SHP77 treated with DMSO at 0.1 percent for 48 hours (cell line): ENCODE results near the gene ARHGEF28.

Experiments
- DNase-seq: peaks from one replicate; lab custom pipeline; 2025; lab: John Stamatoyannopoulos, UW

ARHGEF28 gene

DNA sequence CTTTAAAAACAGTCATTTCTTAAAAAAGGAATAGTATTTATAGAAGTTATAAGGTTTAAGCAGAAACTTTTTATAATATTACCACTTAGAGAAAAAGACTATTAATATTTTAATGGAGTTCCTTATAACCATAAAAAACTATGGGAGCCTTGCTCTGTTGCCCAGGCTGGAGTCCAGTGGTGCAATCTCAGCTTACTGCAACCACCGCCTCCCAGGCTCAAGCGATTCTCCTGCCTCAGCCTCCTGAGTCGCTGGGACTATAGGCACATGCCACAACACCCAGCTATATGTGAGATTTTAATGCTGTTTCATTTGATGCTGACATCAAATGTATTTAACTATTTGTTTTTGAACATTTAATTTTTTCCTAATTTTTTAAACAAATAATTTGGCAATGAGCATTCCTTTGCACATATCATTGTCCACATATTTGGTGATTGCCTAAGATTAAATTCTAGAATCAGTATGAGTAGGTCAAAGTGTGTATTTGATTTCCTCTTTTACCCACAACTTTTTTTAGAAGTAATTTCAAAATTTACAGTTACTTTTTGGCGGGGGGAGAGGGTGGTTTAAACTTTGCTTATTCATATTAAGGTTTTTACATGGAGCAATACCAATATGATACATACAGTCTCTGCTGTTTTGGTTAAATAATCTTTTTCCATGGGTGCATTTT lies 235.5 kb downstream of the ARHGEF28 start:
- no peak for DNase-seq

DNA sequence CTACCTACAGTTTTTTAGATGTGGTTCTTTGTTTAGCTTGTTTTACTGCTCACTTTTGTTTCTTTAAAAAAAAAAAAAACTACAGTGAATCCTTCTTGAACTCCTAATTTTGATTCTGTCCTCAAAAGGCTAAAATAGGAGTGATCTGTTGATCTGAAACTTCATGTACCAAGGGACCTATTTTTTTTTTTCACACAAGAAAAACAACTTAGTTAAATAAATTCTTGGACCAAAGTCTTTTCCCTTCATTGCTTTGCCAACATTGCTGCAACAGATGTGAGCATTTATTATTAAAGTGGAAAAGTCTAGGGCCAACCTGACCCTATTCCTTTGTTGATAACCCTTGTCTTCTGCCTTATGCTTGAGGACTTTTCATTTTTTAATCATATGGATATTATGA lies 236.8 kb downstream of the ARHGEF28 start:
- no peak for DNase-seq

DNA sequence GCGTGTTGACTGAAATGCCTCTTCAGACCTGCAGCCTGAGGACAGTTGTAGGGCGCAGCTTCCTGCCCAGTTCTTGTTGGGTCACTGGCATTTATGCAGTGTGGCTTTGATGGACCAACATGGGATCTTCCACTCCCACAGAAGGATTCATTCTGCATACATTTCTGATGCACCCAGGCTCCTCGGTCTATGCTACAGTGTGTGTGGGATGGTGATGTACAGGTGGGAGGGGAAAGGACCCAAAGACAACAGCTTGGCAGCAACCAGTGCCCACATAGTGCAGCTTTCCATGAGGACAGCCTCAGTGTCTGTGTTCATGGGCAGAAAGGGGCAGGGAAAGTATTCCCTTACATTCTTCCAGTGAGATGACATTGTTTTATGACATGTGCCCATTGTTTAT lies 237.9 kb downstream of the ARHGEF28 start:
- no peak for DNase-seq

DNA sequence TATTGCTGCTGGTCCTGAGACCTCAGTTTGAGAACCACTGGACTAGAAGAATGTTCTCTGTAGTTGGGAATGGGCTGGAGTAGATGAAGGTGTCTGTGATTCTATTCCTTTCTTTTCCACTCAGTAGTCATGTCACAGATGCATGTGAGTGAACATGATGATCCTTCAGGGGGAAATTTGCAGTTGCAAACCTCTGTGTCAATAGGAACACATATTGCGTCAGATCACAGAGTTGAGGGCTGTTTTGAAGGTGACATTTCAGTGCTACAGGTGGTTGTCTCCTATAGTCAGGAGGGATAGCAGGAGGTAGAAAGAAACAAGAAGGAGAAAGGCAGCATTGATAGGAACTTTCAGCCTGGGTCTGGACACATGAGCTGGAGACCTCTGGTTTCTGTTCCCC lies 239.3 kb downstream of the ARHGEF28 start:
- DNase-seq = no peak

DNA sequence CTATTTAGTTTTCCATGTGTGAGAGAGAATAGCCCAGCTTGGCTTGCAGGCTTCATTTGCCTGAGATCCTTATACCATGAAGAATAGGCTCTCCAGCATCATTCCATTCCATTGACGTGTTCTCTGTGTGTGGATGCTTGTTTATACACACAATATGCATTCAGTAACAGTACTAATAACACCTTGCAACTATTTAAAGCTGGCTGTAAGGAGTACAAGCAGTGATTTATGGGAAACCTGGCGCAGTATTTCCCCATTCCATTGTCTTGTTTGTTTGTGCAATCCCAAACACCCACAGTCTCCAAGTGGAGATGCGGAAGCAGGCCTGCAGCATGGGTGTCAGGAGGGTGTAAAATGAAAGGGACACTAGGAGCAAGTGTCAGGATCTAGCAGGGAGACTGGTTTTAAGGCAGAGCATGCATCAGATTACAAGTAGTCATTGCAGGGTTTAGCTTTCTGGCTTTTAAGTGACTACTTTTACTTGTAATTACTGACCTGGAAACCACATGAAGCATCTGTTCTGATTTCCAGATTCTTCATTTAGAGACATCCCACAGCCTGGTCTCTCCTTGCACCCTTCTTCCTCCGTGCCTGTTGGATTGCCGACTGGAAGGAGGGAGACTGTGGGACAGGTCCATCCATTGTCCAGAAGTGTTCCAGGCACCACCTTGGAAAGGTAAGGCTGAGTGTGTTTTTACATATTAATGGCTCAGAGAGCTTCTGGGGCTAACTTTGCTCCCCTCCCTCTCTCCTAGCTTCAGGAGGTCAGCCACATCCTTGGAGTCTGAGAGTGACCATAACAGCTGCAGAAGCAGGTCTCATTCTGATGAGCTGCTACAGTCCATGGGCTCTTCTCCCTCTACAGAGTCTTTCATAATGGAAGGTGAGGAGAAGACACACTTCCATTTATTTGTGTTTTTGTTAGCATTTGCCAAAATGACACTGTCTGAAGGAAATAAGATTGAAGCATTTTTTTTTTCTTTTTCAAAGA lies 241.6 kb downstream of the ARHGEF28 start:
- no peak for DNase-seq

DNA sequence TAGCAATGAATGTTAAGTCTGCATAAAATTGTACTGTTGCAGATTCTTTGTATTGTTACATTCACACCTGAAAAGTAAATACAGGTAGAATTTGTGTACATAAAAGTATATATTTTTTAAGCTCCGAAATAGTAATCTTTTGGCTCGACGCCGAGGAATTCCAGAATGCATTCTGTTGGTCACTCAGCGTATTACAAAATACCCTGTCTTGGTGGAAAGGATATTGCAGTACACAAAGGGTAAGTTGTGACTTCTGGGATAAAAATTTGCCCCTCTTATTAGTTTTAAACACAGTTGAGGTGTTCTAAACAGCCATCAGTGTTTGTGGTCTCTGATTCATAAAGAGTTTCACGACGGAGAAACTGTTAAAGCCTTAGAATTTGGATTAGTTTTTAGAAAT lies 257.6 kb downstream of the ARHGEF28 start:
- no peak for DNase-seq

DNA sequence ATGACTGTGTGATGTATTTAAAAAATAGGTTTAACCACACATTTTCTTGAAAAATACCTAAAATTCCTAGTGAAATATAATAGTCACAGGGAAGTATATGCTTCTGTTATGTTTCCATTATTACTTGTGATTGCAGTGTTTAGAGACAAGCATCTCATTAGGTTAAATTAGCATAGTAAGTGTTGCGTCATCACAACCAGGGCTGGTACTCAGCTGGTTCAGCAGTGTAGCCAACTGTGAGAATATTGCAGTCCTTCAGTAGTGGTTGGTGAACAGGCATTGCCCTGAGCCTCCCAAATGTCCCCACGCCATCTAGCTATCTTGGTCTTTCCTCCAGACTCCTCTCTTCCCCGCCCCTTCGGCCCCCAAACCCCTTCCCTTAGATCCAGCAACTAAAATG lies 261.7 kb downstream of the ARHGEF28 start:
- DNase-seq = no peak

DNA sequence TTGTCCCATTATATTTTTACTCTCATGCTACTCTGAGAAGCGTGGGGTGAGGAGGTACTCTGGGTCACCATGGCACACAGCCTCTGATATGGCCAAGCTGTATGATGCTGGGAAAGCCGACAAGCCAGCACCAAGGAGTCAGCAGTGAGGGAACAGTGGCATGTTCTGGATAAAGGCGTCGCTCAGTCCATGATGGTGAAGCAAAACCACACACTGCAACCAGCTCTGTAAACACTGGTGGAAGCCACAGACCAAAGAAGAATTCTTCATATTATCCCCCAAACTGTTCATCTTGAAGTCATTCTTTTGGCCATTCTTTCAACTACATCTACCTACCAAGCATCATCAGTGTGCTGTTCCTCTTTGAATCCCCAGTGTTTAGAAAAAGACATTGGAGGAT lies 264.6 kb downstream of the ARHGEF28 start:
- no peak for DNase-seq

DNA sequence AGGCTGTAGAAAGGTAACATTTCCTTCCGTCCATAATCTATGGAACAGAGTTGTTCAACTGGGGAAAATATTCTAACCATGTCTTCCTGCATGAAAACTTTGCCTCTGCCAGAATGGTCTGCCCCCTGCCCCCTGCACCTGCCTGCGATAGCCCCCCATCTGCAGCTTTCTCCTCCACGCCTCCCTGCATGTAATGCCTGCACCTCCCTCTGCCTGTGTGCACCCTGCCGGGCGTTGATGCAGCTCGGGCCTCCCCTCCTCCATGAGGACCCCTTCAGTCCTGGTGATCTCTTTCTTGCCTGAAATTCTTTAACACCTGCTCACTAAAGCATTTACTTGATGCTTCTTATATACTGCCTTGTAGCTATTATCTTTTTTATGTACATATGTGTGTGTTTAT lies 266.2 kb downstream of the ARHGEF28 start:
- DNase-seq = no peak

DNA sequence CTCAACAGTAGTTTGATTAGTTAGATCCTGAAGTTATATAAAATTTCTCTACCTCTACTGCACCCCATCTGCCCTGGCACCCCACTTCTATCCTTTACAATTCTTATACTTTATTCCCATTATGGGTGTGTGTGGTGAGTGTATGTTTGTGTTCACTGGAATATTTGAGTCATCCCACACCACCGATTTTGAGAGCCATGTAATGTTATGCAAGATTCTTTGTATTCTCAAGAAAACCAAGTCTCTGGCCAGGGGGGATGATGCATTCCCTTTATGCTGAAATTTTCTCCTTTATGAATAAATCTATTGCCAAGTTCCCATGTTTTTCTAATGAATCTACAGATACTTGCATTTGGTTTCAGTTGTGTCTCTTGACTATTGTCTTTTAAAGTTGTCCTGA lies 266.8 kb downstream of the ARHGEF28 start:
- DNase-seq = no peak

DNA sequence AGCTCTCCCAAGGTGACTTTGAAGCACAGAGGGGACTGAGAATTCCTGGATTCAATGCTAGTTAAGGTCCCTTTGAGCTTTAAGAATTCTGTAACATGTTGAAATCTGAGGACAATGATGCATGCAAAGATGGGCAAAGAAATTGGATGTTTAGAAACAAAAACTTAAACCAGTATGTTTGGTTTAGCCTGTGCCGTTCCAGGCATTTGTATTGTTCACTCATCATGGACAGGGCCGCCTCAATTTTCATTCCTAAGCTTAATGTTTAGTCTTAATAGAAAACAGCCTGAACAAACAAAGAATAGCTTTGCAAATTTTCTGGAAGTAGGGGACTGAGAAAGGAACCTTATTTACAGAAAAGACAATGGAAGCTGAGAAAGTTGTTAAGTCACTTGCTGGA lies 267.8 kb downstream of the ARHGEF28 start:
- DNase-seq = no peak

DNA sequence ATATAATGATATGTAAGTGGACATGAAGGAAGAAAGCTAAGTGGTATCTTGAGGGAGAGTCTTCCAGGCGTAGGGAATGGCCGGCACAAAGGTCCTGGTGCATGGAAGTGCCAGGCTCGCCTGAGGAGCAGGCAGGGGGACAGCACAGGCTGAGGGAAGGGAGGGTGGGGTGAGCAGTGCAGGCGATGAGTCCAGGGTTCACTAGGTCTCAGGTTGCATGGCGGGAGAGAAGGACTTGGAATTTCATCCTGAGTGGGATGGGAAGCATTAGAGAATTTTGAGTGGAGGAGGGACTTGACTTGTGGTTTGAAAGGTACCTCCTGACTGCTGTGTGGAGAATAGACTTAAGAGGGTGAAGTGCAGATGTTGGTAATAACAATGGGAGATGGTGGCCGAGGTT lies 268.9 kb downstream of the ARHGEF28 start:
- no peak for DNase-seq

DNA sequence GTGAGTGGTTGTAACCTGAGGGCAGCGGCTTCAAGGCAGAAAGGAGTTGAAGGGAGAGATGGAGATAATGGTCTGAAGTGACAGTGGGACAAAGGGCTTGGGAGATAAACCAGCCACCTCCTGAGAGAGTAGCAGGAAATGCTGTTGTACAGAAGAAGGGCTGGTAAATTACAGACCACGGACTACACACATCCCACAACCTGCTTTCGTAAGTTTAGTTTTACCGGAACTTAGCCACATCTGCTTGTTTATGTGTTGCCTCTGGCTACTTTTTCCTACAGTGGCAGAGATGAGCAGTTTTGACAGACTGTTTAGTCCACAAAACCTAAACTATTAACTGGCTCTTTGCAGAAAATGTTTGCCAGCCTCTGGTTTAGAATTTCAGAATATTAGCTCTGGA lies 269.5 kb downstream of the ARHGEF28 start:
- DNase-seq = no peak

DNA sequence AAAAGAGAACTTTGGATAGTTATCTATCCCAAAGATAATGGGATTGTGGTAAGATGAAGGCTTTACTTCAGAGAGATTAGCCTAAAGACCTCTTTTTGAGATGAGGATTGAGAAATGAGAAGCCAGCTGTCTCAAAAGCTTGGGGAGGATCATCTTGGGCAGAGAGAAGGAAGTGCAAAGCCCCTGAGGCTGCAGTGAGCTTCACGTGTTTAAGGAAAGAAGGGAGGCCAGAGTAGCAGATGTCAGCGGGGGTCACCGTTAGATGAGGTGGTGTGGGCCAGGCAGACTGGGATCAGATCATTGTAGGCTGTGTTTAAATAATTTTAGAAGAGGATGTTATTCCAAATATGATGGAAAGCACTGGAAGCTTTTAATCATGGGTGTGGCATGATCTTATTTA lies 270.1 kb downstream of the ARHGEF28 start:
- no peak for DNase-seq

DNA sequence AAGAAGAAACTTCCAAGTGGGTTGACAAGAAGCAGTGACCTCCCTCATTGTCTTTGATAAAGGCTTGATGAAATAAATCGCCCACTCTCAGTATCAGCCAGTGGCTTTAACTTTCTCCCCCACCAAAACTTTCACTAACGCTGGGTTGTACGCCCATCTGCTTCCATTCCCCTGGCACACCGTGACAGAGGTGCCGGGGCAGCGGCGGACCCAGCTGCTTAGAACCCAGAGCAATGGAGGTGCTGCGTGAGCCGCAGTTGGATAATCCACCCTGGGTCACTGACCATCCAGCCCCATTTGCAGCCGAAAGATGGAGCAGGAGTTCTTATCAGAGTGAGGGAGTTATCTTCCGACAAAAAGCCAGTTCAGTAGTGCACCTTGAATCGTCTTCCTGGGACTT lies 270.7 kb downstream of the ARHGEF28 start:
- DNase-seq = no peak

DNA sequence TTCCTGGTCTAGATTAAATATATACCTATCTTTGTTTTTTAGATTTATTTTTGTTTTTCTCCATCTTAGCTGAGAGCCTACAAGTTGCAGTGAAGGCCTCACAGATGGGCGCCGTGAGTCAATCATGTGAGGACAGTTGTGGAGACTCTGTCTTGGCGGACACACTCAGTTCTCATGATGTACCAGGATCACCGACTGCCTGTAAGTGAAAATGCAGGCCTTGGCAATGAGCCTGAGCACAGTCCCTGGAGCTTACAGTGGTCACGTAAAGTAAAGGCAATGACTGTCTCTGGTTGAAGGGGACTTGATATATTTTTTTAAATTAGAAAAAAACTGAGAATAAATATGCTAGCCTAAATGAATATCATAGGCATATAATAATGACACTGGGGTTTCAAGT lies 271.9 kb downstream of the ARHGEF28 start:
- DNase-seq = no peak

DNA sequence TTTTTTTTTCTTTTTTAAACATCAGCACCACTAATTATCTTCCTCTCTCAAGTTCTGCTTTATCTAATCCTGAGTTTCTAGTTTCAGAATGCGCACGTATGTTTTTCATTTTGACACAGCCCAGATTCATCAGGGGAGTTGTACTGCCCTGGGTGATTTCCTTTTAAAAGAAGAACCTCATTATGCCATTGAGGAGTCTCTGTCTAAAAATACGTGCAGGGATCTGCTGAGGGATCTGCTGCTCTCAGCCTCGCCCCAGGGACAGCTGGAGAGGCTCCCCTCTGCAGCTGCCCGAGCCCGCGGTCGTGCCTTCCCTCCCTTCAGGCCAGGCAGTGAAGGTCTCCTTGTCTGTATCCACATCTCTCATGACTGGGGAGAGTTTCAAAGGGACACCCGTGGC lies 273.1 kb downstream of the ARHGEF28 start:
- no peak for DNase-seq

DNA sequence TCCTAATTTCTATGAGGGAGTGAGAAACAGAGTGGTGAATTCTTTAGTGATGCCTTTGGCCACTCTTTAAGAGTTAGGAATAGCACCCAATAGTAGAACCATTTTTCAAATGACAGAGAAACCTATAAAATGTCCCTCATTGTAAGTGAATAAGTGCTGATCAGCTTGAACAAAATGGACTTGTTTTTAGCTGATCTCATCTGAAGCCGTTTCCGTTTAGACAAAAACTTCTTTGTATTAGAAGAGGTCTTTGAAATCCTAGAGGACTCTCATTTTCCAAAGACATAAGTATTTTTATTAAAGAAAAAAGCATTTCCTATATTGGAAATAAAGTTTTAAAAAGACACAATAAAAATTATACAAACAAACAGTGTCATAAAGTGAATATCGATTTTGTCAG lies 273.9 kb downstream of the ARHGEF28 start:
- no peak for DNase-seq

DNA sequence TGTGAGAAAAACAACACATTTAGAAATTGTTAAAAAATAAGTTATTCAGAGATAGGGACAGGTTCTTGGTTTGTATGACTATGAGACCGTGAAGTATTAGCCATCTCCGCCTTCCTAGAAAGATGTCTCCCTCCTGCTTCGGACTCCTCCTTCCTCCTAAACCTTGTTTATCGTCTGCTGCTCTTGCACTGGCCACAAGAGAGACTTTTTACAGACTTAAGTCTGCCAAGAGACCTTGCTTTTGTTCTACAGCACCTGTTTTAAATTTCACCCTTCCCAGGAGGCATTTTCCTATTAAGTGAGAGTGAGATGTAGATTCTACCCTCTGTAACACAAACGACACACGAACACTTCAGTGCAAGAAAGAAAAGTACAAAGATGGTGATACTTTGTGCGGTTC lies 274.6 kb downstream of the ARHGEF28 start:
- DNase-seq = no peak

DNA sequence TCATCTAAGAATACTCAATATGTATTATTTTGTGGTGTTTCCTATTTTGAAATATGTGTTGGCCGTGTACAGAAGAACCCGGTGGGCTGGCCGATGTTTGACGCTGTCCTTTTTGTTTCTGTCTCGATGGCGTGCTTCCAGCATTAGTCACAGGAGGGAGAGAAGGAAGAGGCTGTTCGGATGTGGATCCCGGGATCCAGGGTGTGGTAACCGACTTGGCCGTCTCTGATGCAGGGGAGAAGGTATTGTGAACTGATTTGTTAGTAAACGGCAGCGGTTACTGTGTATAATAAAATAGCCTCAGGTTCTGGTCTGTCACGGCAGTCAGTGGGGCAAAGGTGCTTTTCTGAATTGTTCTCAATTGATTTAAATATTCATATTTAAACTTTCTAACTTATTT lies 275.0 kb downstream of the ARHGEF28 start:
- DNase-seq = no peak

DNA sequence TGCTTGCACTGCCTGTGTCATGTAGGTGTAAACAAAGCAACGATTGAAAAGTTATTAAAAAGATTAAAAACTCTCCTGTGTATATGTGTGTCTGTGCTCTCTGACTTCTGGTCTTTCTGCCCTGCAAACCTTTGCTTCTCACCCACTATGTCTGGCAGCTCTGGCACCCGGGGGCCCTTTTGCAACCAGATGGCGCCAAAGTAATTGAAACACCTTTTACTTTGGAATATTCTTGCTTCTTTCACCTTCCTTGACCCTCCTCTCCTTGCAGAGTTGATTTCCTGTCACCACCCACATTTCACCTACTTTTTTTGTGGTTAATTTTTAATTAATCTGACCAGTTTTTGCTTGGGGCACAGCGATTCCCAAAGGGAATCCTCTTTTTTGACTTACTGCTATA lies 275.5 kb downstream of the ARHGEF28 start:
- no peak for DNase-seq

DNA sequence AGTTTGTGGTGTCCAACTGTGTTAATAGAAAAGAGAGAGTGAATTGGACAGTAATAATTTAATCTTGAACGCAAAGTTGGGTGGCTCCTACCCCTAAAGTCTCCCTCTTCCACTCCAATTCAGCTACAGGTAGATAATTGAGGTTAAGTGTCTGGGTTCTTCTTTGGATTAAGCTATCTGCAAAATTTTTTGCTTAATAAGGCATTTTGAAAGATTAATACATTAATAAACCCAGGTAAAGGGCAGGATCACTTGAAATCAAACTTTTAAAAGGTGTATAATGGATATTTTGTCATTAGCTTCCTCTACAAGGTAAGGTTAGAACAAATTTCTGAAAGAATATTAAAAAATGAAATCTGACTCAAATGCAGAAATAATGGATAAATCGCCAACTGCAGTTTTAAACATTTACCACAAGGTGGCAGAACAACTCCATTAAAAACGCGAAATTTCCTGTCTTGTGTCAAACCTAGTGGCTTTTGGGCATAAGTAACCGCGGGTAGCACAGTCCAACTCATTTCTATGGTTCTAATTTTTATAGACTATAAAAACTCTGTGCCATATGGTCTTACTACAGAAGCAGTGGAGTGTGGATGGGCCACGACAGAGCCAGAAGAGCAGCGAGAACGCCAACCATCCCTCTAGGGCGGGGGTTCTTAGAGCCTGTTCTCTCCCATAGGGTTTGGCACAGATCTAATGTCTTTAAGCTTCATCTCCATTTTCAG lies 276.5 kb downstream of the ARHGEF28 start:
- DNase-seq = no peak

DNA sequence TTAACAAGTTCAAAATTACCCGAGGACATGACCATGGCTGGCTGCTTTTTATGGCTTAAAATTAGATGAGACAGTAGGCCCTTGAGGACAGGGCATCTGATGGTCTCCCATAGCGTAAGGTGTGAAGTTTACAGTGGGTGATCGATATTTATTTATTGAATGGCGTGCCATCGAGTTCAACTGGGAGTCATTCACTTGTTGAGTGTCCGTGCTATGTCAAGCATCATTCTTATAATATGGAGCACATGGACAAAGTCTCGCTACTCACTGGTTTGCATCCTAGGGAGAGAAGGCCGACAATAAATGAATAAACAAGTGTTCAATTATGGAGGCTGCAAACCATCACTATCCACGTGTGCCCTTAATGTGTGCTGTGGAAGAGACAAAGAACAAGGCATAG lies 277.2 kb downstream of the ARHGEF28 start:
- no peak for DNase-seq
